NT2/D1 (cell line): ENCODE data around the gene IL22RA1.
A peak's percentile ranks its signal among the peaks of the same experiment; 100 is the strongest.

Experiments
- DNase-seq: peaks from one replicate; pipeline ENCODE4 v3.0.0-alpha.2; 2011; ENCODE audit warnings: low read depth, low spot score
- H3K27me3 ChIP-seq: 2 replicates; pipeline ENCODE4 v1.6.0; 2011; ENCODE audit warnings: mild to moderate bottlenecking; ENCODE audit not compliant: insufficient read length, insufficient read depth
- H3K36me3 ChIP-seq: 2 replicates; pipeline ENCODE4 v1.6.1; 2011; ENCODE audit warnings: mild to moderate bottlenecking, low read length, mixed read lengths; ENCODE audit not compliant: insufficient read depth, insufficient read length
- H3K4me1 ChIP-seq: 2 replicates; pipeline ENCODE4 v1.5.1; 2011; ENCODE audit not compliant: insufficient read depth, insufficient read length
- H3K4me3 ChIP-seq: 2 replicates; pipeline ENCODE4 v1.5.1; 2011; ENCODE audit warnings: low read depth; ENCODE audit not compliant: insufficient read length
- H3K9ac ChIP-seq: 2 replicates; pipeline ENCODE4 v1.6.0; 2011; ENCODE audit warnings: low read depth; ENCODE audit not compliant: insufficient read length
- H3K9me3 ChIP-seq: 2 replicates; pipeline ENCODE4 v1.5.1; 2011; ENCODE audit warnings: mild to moderate bottlenecking, low read length; ENCODE audit not compliant: insufficient read depth
- SUZ12 ChIP-seq: IDR thresholded peaks from 2 replicates; pipeline ENCODE4 v1.6.1; 2011; ENCODE audit not compliant: insufficient read length, insufficient read depth; ENCODE audit errors: extremely low read depth
- YY1 ChIP-seq: IDR thresholded peaks from 2 replicates; pipeline ENCODE4 v1.6.1; 2011; ENCODE audit not compliant: insufficient read length, insufficient read depth
- ZNF274 ChIP-seq: IDR thresholded peaks from 2 replicates; pipeline ENCODE4 v1.6.1; 2011; ENCODE audit warnings: mild to moderate bottlenecking, low read depth, low read length

IL22RA1 gene

GRCh38 chr1:24186031-24186710 lies 43.2 kb upstream of the IL22RA1 start:
- Histone ChIP-seq H3K4me3 (peak overlapping the region; percentile 50), H3K27me3 (peaks cover 2% of the 10 kb centered on the region), H3K36me3 (no peaks in the 10 kb centered on the region), H3K9ac (peak overlapping the region; percentile 80), H3K9me3 (no peaks in the 10 kb centered on the region), H3K4me1 (peaks cover 12% of the 10 kb centered on the region)
- no peak for DNase-seq
- TF ChIP-seq ZNF274, result no peak
- TF ChIP-seq SUZ12, result no peak
- no peak for TF ChIP-seq YY1

DNA sequence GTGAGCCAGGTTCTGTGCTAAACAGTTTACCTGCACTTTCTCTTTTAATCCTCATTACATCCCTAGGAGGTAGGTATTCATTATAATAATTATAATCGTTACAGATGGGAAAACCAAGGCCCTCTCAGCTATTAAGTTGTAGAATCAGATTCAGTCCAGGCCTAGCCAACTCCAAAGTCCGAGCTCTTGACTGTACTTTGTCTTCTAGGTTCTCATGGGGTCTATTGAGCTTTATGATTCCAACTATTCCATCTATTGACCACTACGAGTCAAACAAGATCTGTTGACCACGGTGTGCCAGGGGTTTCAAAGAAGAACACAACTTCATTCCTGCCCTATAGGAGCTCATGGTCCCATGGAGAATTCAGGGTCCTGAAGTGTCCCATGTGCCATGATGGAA lies 42.1 kb upstream of the IL22RA1 start:
- Histone ChIP-seq H3K4me3 (no peak overlapping the region), H3K9me3 (no peaks in the 10 kb centered on the region), H3K36me3 (no peaks in the 10 kb centered on the region), H3K4me1 (peaks cover 12% of the 10 kb centered on the region), H3K9ac (no peak overlapping the region), H3K27me3 (peaks cover 2% of the 10 kb centered on the region)
- TF ChIP-seq ZNF274, result no peak
- TF ChIP-seq YY1, result no peak
- TF ChIP-seq SUZ12, result no peak
- no peak for DNase-seq

DNA sequence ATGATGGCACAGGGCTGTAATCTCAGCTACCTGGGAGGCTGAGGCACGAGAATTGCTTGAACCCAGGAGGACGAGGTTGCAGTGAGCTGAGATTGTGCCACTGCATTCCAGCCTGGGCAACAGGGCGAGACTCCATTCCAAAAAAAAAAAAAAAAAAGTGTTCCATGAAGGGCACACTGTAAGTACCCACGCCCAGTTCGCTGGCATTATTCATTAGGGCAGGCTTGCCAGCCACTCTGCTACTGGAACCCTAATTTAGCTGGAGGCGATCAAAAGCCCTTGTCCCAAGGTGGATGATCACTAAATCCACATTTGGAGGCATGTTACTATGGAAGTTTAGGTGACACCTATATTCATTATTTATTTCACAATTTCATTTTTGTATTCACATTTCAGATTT lies 39.1 kb upstream of the IL22RA1 start:
- Histone ChIP-seq H3K27me3 (no peaks in the 10 kb centered on the region), H3K4me3 (no peak overlapping the region), H3K4me1 (peaks cover 9% of the 10 kb centered on the region), H3K36me3 (peaks cover 5% of the 10 kb centered on the region), H3K9ac (no peak overlapping the region), H3K9me3 (no peaks in the 10 kb centered on the region)
- DNase-seq, result no peak
- no peak for TF ChIP-seq SUZ12
- no peak for TF ChIP-seq ZNF274
- TF ChIP-seq YY1, result no peak

GRCh38 chr1:24181619-24182018 lies 38.7 kb upstream of the IL22RA1 start:
- H3K27me3 ChIP-seq, result no peaks in the 10 kb centered on the region
- H3K36me3 ChIP-seq, result peaks cover 5% of the 10 kb centered on the region
- H3K9ac ChIP-seq, result no peak overlapping the region

DNA sequence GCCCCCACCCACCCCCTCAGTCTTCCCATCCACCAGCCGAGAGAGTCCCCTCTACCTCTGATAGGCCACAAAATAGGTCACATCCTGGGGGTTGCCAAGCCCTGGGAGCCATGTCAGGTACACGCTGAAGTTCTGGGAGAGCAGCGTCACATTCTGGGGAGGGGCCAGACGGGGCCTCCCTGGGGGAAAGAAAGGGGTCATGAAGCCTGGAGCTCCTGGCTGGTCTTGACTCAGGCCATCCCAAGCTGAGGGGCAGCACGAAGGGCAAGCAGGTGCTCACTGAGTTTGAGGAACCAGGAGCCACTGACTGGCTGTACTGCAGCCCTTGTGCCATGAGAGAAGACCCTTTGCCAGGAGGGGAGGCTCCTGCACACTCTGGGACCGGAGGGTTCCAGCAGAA lies 37.7 kb upstream of the IL22RA1 start:
- Histone ChIP-seq H3K4me1 (peaks cover 7% of the 10 kb centered on the region), H3K27me3 (no peaks in the 10 kb centered on the region), H3K9ac (no peak overlapping the region), H3K36me3 (peaks cover 5% of the 10 kb centered on the region), H3K9me3 (no peaks in the 10 kb centered on the region), H3K4me3 (no peak overlapping the region)
- no peak for TF ChIP-seq SUZ12
- TF ChIP-seq YY1, result no peak
- TF ChIP-seq ZNF274, result no peak
- no peak for DNase-seq

More at GRCh38 chr1:24181619-24182018, 38.7 kb upstream of the IL22RA1 start:
- no peak for TF ChIP-seq YY1
- TF ChIP-seq SUZ12, result no peak
- no peak for TF ChIP-seq ZNF274
- Histone ChIP-seq H3K9me3 (no peaks in the 10 kb centered on the region), H3K4me3 (no peak overlapping the region), H3K4me1 (peaks cover 9% of the 10 kb centered on the region)
- DNase-seq, result no peak

- no peak for TF ChIP-seq YY1
- no peak for TF ChIP-seq ZNF274
- no peak for TF ChIP-seq SUZ12
- Histone ChIP-seq H3K4me1 (peaks cover 3% of the 10 kb centered on the region), H3K36me3 (peaks cover 5% of the 10 kb centered on the region), H3K9me3 (no peaks in the 10 kb centered on the region), H3K9ac (no peak overlapping the region), H3K27me3 (no peaks in the 10 kb centered on the region), H3K4me3 (no peak overlapping the region)
- no peak for DNase-seq
These were observed 36.4 kb upstream of the IL22RA1 start for GRCh38 chr1:24179251-24179840.

DNA sequence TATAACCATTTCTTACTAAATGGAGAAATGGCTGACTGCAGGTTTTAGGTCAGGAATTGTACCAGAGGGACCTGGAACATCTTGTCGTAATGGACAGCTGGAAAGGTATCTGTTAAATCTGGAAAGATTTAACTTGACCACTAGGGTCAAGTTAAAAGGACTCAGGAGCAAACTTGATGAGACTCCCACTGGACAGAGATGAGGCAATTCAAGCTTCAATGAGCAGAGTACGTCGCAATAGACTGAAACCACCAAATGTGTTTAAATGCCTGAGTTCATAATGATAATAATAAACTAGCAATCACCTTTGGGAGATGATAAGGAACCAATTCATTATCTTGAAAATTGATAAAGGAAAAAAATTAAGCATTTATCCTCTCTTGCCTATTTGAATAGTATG lies 35.5 kb upstream of the IL22RA1 start:
- H3K4me1 ChIP-seq, result peaks cover 3% of the 10 kb centered on the region
- peaks cover 5% of the 10 kb centered on the region for H3K36me3 ChIP-seq
- no peak overlapping the region for H3K9ac ChIP-seq
- no peak for TF ChIP-seq SUZ12
- TF ChIP-seq ZNF274, result no peak
- no peak for TF ChIP-seq YY1
- no peaks in the 10 kb centered on the region for H3K9me3 ChIP-seq
- DNase-seq, result no peak
- no peaks in the 10 kb centered on the region for H3K27me3 ChIP-seq
- H3K4me3 ChIP-seq, result no peak overlapping the region
